SU-DHL-6 (cell line): Measurements from ENCODE around the gene AADAC.

Experiments
- H2AFZ ChIP-seq: fragments of 200-600 bp; sonication (generic); 2 replicates; pipeline ENCODE4 v1.6.1; 2014; ENCODE audit warnings: low read depth, mild to moderate bottlenecking, moderate library complexity, mixed read lengths, antibody characterized with exemption, low read length; ENCODE audit not compliant: severe bottlenecking
- H3F3A ChIP-seq: fragments of 200-600 bp; shearing (Covaris generic); 2 replicates; pipeline ENCODE4 v1.6.0; 2016; ENCODE audit warnings: antibody characterized with exemption, mild to moderate bottlenecking; ENCODE audit not compliant: insufficient read depth
- H3K27ac ChIP-seq: fragments of 200-600 bp; sonication (generic); 2 replicates; pipeline ENCODE4 v1.5.1; 2016; ENCODE audit warnings: low read depth, mild to moderate bottlenecking, low read length, moderate library complexity, mixed read lengths
- H3K27me3 ChIP-seq: fragments of 200-600 bp; sonication (generic), shearing (Covaris generic); 2 replicates; pipeline ENCODE4 v1.6.0; 2014; ENCODE audit warnings: mild to moderate bottlenecking, low read length
- H3K36me3 ChIP-seq: fragments of 200-600 bp; sonication (generic); 2 replicates; pipeline ENCODE4 v1.6.1; 2014; ENCODE audit warnings: mild to moderate bottlenecking, low read length, mixed read lengths
- H3K4me2 ChIP-seq: fragments of 300-600, 200-600 bp; shearing (Covaris generic), sonication (generic); 2 replicates; pipeline ENCODE4 v1.6.0; 2014; ENCODE audit warnings: low read length, low read depth, mild to moderate bottlenecking; ENCODE audit not compliant: poor library complexity, severe bottlenecking
- H3K4me3 ChIP-seq: fragments of 200-600 bp; sonication (generic); 2 replicates; pipeline ENCODE4 v1.5.1; 2014; ENCODE audit warnings: antibody characterized with exemption, low read length, mild to moderate bottlenecking, mixed read lengths; ENCODE audit not compliant: insufficient read depth, poor library complexity, severe bottlenecking
- H3K79me2 ChIP-seq: fragments of 200-600 bp; sonication (generic); 2 replicates; pipeline ENCODE4 v1.6.1; 2014; ENCODE audit warnings: mild to moderate bottlenecking, low read length, moderate library complexity; ENCODE audit not compliant: insufficient read depth
- H3K9ac ChIP-seq: fragments of 200-600 bp; sonication (generic); 2 replicates; pipeline ENCODE4 v1.7.0; 2014; ENCODE audit warnings: mild to moderate bottlenecking, low read length
- H3K9me2 ChIP-seq: fragments of 200-600 bp; sonication (generic); replicated peaks from 2 replicates; pipeline ENCODE4 v1.6.1; 2014; ENCODE audit warnings: low read length; ENCODE audit not compliant: insufficient read depth
- H3K9me3 ChIP-seq: fragments of 200-600 bp; sonication (generic); 2 replicates; pipeline ENCODE4 v1.6.1; 2014; ENCODE audit warnings: low read length, mixed read lengths; ENCODE audit not compliant: insufficient read depth
- H4K20me1 ChIP-seq: fragments of 200-600 bp; sonication (generic); 2 replicates; pipeline ENCODE4 v1.6.1; 2014; ENCODE audit warnings: low read depth, mild to moderate bottlenecking, antibody characterized with exemption, low read length, moderate library complexity, mixed read lengths
- EZH2phosphoT487 ChIP-seq: fragments of 200-600 bp; sonication (generic), shearing (Covaris generic); conservative IDR thresholded peaks from 2 replicates; pipeline ENCODE4 v1.6.1; 2018; ENCODE audit warnings: mild to moderate bottlenecking, antibody characterized with exemption, low read length, moderate library complexity, mixed read lengths
- TF ChIP-seq, protein P1 (sequence below): fragments of 200-600 bp; sonication (generic); IDR thresholded peaks from one replicate; pipeline ENCODE4 v1.5.1; 2017; ENCODE audit warnings: antibody characterized with exemption, mild to moderate bottlenecking, low read length, moderate library complexity; ENCODE audit not compliant: insufficient read depth, poor library complexity, severe bottlenecking

AADAC gene

DNA sequence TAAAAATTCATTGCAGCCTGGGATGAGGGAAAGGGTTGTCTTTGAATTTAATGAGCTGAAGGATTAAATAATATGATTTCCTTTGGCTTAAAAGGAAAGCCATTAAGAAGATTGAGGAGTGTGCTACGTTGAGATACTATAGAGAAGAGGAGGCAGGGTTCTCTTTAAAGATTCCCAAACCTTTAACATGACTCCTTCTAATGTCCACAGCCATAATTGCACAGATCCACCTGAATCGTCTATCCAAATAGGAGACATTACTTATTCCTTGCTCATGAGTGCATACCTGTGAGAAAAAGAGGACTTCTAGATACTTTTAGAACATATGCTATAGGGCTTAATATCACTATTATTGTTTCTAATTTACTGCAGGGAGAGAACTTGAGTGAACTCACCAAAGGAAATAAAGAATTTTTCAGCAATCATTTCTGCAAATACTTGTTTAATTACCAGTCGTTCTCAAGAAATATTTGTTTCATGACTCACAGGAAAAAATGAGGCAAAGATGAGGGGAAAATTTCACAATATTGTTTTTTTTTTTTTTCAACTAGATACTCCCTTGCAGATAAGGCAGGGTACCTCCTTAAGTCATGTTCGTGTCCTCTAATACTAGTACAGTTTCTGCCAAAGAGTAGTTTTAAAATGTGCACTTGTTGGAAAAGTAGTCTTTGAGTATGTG is 50.6 kb downstream of the AADAC start:
- Histone ChIP-seq H3K79me2 (no peaks in the 10 kb centered on the region), H2AFZ (no peak overlapping the region), H3K27me3 (no peaks in the 10 kb centered on the region), H3K27ac (no peak overlapping the region), H3K36me3 (no peaks in the 10 kb centered on the region), H3K9me2 (no peaks in the 10 kb centered on the region), H3K9ac (no peak overlapping the region), H3K4me3 (no peak overlapping the region), H4K20me1 (no peaks in the 10 kb centered on the region), H3K4me2 (no peak overlapping the region), H3K9me3 (no peaks in the 10 kb centered on the region), H3F3A (no peaks in the 10 kb centered on the region)
- TF ChIP-seq, protein P1, sequence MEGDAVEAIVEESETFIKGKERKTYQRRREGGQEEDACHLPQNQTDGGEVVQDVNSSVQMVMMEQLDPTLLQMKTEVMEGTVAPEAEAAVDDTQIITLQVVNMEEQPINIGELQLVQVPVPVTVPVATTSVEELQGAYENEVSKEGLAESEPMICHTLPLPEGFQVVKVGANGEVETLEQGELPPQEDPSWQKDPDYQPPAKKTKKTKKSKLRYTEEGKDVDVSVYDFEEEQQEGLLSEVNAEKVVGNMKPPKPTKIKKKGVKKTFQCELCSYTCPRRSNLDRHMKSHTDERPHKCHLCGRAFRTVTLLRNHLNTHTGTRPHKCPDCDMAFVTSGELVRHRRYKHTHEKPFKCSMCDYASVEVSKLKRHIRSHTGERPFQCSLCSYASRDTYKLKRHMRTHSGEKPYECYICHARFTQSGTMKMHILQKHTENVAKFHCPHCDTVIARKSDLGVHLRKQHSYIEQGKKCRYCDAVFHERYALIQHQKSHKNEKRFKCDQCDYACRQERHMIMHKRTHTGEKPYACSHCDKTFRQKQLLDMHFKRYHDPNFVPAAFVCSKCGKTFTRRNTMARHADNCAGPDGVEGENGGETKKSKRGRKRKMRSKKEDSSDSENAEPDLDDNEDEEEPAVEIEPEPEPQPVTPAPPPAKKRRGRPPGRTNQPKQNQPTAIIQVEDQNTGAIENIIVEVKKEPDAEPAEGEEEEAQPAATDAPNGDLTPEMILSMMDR = no peak
- no peak for TF ChIP-seq EZH2phosphoT487

DNA sequence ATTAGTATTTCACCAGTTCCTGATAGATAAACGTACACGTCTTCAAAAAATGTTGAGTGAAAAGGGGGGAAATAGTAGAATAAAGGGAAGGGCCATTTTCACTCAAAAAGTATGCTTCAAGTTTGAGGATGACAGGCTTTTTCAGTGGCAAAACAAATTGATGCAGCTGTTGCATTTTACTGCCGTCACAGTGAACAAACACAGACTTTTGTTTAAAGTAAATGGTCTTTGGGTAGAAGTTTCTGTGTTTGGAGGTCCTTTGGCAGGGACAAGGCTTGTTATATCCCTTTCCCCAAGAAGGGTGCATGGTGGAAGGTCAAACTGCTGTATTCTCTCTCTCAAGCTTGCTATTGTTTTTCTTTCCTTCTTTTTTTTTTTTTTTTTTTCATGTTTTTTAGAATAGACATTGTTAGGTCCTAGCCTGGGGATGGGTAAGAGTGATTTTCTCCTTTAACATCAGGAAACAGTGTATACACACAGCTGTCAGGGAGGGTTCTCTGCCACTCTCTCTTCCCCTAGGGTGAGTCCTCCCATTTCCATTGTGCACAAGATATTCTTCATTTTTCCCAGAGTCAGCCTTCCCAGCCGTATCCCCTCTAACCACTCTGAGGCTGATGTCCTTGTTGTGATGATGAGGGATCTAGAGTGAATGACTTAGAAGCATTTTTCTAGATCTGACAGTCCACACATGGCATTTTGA is 52.9 kb downstream of the AADAC start:
- Histone ChIP-seq H3K27me3 (no peaks in the 10 kb centered on the region), H3K27ac (no peak overlapping the region), H3F3A (no peaks in the 10 kb centered on the region), H4K20me1 (no peaks in the 10 kb centered on the region), H3K36me3 (no peaks in the 10 kb centered on the region), H3K9me3 (no peaks in the 10 kb centered on the region), H3K9me2 (no peaks in the 10 kb centered on the region), H3K4me3 (no peak overlapping the region), H2AFZ (no peak overlapping the region), H3K9ac (no peak overlapping the region), H3K4me2 (no peak overlapping the region), H3K79me2 (no peaks in the 10 kb centered on the region)
- no peak for TF ChIP-seq EZH2phosphoT487
- TF ChIP-seq, protein P1 = no peak

DNA sequence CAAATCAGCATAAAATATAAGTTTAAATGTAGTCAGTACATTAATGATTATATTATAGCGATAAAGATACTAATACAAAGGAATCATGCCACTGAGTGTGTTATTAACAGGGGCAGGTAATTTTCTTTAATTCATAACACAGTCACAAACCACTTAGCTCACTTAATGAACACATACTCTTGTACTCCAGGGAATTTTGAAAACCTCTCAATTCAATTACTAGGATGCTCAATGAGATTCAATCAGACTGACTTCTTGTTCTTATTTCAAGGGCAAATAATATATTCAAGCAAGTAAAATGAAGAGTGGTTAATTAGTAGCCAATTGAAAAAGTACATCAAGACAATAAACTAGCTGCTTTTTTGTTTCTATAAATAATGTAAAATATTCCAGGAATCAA is 53.8 kb downstream of the AADAC start:
- H3K36me3 ChIP-seq = no peaks in the 10 kb centered on the region
- H3K4me3 ChIP-seq = no peak overlapping the region
- no peaks in the 10 kb centered on the region for H3K79me2 ChIP-seq
- H3K27me3 ChIP-seq = no peaks in the 10 kb centered on the region
- H3K9me2 ChIP-seq = no peaks in the 10 kb centered on the region
- no peaks in the 10 kb centered on the region for H4K20me1 ChIP-seq
- TF ChIP-seq, protein P1 = no peak
- no peak for TF ChIP-seq EZH2phosphoT487
- H3F3A ChIP-seq = no peaks in the 10 kb centered on the region
- no peak overlapping the region for H3K9ac ChIP-seq
- no peak overlapping the region for H3K4me2 ChIP-seq
- no peaks in the 10 kb centered on the region for H3K9me3 ChIP-seq
- no peak overlapping the region for H3K27ac ChIP-seq
- H2AFZ ChIP-seq = no peak overlapping the region
